A673 (cell line): ENCODE data around the gene FLRT2. TPM values are rescaled to one million over a fixed set of nuclear protein-coding genes. Genes with fewer than 3 reads are reported as not detected.

Experiments
- BruUV-seq: library from RNA; stranded (reverse); fragments of 400-500 nt; replicated peaks from 2 replicates; lab custom pipeline; 2021; lab: Mats Ljungman, UMichigan
- CTCF ChIA-PET: fragments of 300-600 bp; sonication (Branson Sonifier 250); formaldehyde crosslinking; loops from one replicate; lab custom pipeline; 2022; ENCODE audit warnings: antibody characterized with exemption; lab: Charles Lee
- POLR2A ChIA-PET: fragments of 300-600 bp; sonication (Branson Sonifier 250); formaldehyde crosslinking; loops from one replicate; lab custom pipeline; 2022; ENCODE audit warnings: antibody characterized with exemption; ENCODE audit not compliant: low non-redundant PET; lab: Charles Lee
- DNase-seq: peaks from one replicate; pipeline ENCODE4 v3.0.0-alpha.2; 2015; ENCODE audit warnings: low spot score
- H3K27ac ChIP-seq: fragments of 200-600 bp; sonication (generic); 2 replicates; pipeline ENCODE4 v1.5.1; 2016; ENCODE audit warnings: mixed run types, low read depth, mild to moderate bottlenecking, mixed read lengths, antibody characterized with exemption, low read length; ENCODE audit not compliant: poor library complexity, severe bottlenecking
- H3K27me3 ChIP-seq: fragments of 200-600 bp; sonication (generic); replicated peaks from 2 replicates; pipeline ENCODE4 v1.6.1; 2017; ENCODE audit warnings: mixed run types, low read depth, mild to moderate bottlenecking, mixed read lengths, antibody characterized with exemption, low read length; ENCODE audit not compliant: insufficient read depth, poor library complexity
- H3K36me3 ChIP-seq: fragments of 200-600 bp; sonication (generic); 2 replicates; pipeline ENCODE4 v1.6.1; 2016; ENCODE audit warnings: mixed run types, mild to moderate bottlenecking, mixed read lengths, antibody characterized with exemption, low read length; ENCODE audit not compliant: insufficient read depth, poor library complexity, severe bottlenecking
- H3K4me1 ChIP-seq: fragments of 200-600 bp; sonication (generic); 2 replicates; pipeline ENCODE4 v1.6.1; 2017; ENCODE audit warnings: mixed run types, mild to moderate bottlenecking, mixed read lengths, antibody characterized with exemption, low read length; ENCODE audit not compliant: insufficient read depth, poor library complexity, severe bottlenecking
- H3K4me3 ChIP-seq: fragments of 200-600 bp; sonication (generic); 2 replicates; pipeline ENCODE4 v1.5.1; 2016; ENCODE audit warnings: low read depth, mixed run types, mild to moderate bottlenecking, mixed read lengths, low read length; ENCODE audit not compliant: poor library complexity, severe bottlenecking
- H3K9me3 ChIP-seq: fragments of 200-600 bp; sonication (generic); 2 replicates; pipeline ENCODE4 v1.6.1; 2016; ENCODE audit warnings: mixed run types, low read depth, mild to moderate bottlenecking, mixed read lengths, antibody characterized with exemption, low read length; ENCODE audit not compliant: poor library complexity, severe bottlenecking
- CTCF ChIP-seq: fragments of 300-800, 200-600 bp; sonication (generic); conservative IDR thresholded peaks from 2 replicates; pipeline ENCODE4 v1.5.1; 2017; ENCODE audit warnings: low read depth, mild to moderate bottlenecking, antibody characterized with exemption, low read length, moderate library complexity, mixed read lengths
- EZH2 ChIP-seq: fragments of 200-600 bp; sonication (generic); IDR thresholded peaks from 2 replicates; pipeline ENCODE4 v1.6.1; 2017; ENCODE audit warnings: borderline replicate concordance, low read depth, mild to moderate bottlenecking, mixed read lengths, antibody characterized with exemption, low read length; ENCODE audit not compliant: poor library complexity, severe bottlenecking
- intact Hi-C: fragments of 100-400 bp; cut with micrococcal nuclease; formaldehyde crosslinking; loops from one replicate; pipeline ENCODE4 v1.10.0; 2022; ENCODE audit not compliant: unreplicated experiment
- total RNA-seq: library from RNA; stranded (reverse); gene quantifications from 2 replicates; pipeline ENCODE4 v1.2.3, GENCODE V29; 2021

Gene FLRT2
- total RNA-seq, 1 experiment from 2014 or later: 128 TPM

GRCh38 chr14:85660243-85660922, 130.4 kb downstream of the FLRT2 start:
- BruUV-seq: no TSS peak
- no peak for DNase-seq
- Histone ChIP-seq H3K36me3 (no peaks in the 10 kb centered on the region), H3K4me1 (no peaks in the 10 kb centered on the region), H3K27me3 (no peaks in the 10 kb centered on the region), H3K27ac (no peak overlapping the region), H3K4me3 (no peak overlapping the region), H3K9me3 (no peaks in the 10 kb centered on the region)
- intact Hi-C loops: no loop called here
- ChIA-PET POLR2A (no interaction called here), CTCF (no interaction called here)
- TF ChIP-seq CTCF (no peak), EZH2 (no peak)

GRCh38 chr14:85662096-85662495, 132.2 kb downstream of the FLRT2 start:
- POLR2A ChIA-PET: no interaction called here

GRCh38 chr14:85663256-85663655, 133.3 kb downstream of the FLRT2 start:
- ChIA-PET CTCF (no interaction called here), POLR2A (no interaction called here)
- Histone ChIP-seq H3K9me3 (no peaks in the 10 kb centered on the region), H3K36me3 (no peaks in the 10 kb centered on the region), H3K27me3 (no peaks in the 10 kb centered on the region), H3K27ac (no peak overlapping the region), H3K4me1 (no peaks in the 10 kb centered on the region), H3K4me3 (no peak overlapping the region)
- BruUV-seq: no TSS peak
- no peak for DNase-seq
- intact Hi-C loops: no loop called here
- TF ChIP-seq CTCF: no peak
- TF ChIP-seq EZH2: no peak

More at GRCh38 chr14:85662096-85662495, 132.2 kb downstream of the FLRT2 start:
- TF ChIP-seq CTCF: no peak
- TF ChIP-seq EZH2: no peak
- BruUV-seq: no TSS peak
- no peak for DNase-seq
- no peak overlapping the region for H3K27ac ChIP-seq
- intact Hi-C loops: no loop called here
- H3K36me3 ChIP-seq: no peaks in the 10 kb centered on the region
- no peaks in the 10 kb centered on the region for H3K27me3 ChIP-seq
- H3K4me1 ChIP-seq: no peaks in the 10 kb centered on the region
- H3K9me3 ChIP-seq: no peaks in the 10 kb centered on the region
- no peak overlapping the region for H3K4me3 ChIP-seq
- CTCF ChIA-PET: no interaction called here
